GM21717 (cell line): ENCODE measurements around the gene RAB3B.
"Not testable (repeated sequence)": the region's sequence is repeated elsewhere in the genome, so short reads cannot be mapped to it uniquely, and the experiment has no call there.

Source experiments
- ATAC-seq: cut with Tn5 transposase; IDR thresholded peaks from one replicate; pipeline ENCODE4 v1.9.1; 2021; ENCODE audit warnings: mild to moderate bottlenecking, moderate library complexity; ENCODE audit not compliant: unreplicated experiment

Gene RAB3B

DNA sequence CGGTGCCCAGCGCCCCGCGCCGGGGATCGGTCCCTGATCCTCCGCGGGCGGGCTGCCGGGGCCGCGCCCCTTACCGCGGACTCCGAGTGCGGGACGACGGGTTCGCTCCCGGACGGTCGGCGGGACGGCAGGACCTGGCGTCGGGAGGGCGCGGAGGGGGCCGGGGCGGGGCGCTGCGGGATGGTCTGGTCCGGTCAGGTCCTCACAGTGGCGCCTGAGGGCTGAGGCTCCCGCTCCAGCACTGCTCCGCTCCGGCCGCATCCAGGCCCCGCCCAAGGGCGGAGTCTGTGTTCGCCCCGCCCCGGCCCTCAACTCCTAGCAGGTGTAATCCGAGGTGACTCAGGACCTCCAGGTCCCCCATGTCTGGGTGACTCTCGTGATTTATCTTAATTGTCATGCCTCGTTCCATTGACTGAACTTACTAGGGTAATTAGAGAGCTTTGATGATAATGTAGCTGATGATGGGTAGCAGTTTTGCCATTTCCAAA lies at the start of gene RAB3B:
Gene RAB3B (minus strand): TSS at position 223 of the 488 bp plus-strand sequence. CDS start 13,583 bp downstream, outside the sequence.
- ATAC-seq, result peak; percentile 79

GRCh38 chr1:52037909-52038308 lies 47.4 kb upstream of the RAB3B start:
- ATAC-seq, result no peak

DNA sequence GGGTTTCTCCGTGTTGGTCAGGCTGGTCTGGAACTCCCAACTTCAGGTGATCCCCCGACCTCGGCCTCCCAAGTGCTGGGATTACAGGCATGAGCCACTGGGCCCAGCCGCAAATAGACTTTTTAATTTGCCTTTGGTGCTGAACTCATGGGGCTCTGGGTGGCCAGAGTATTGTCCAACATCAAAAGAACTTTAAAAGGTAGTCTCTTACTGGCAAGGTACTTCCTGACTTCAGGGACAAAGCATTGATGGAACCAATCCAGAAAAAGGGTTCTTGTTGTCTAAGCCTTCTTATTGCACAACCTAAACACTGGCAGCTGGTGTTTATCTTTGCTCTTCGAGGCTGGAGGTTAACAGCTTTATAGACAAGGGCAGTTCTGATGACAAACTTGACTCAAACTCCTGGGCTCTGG lies 46.9 kb upstream of the RAB3B start:
- no peak for ATAC-seq

GRCh38 chr1:52034050-52034384 lies 43.5 kb upstream of the RAB3B start:
- ATAC-seq, result no peak

- ATAC-seq, result peak; percentile 88
Observed at GRCh38 chr1:52033190-52034049, 42.9 kb upstream of the RAB3B start, which contains the start of gene KTI12. Gene KTI12 (minus strand): TSS chr1:52033810. CDS start chr1:52033761, 49 bp downstream.

- ATAC-seq, result no peak
Observed at GRCh38 chr1:52032785-52033131, 42.3 kb upstream of the RAB3B start.

GRCh38 chr1:52032124-52032784 lies 41.8 kb upstream of the RAB3B start:
- no peak for ATAC-seq

DNA sequence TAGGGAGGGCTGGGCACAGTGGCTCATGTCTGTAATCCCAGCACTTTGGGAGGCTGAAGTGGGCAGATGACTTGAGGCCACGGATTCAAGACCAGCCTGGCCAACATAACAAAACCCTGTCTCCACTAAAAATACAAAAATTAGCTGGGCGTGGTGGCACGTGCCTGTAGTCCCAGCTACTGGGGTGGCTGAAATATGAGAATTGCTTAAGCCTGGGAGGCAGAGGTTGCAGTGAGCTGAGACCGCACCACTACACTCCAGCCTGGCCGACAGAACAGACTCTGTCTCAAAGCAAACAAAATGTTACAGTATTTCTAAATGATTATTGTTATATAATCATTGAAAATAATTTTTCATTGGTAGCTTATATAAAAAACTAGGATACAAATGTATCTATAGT lies 38.3 kb upstream of the RAB3B start:
- ATAC-seq, result not testable (repeated sequence)

GRCh38 chr1:52028328-52028727 lies 37.8 kb upstream of the RAB3B start:
- ATAC-seq, result no peak

- ATAC-seq, result no peak
Observed at GRCh38 chr1:52026278-52026677, 35.8 kb upstream of the RAB3B start.

- no peak for ATAC-seq
Observed at GRCh38 chr1:52022133-52022532, 31.6 kb upstream of the RAB3B start.

GRCh38 chr1:52008071-52008809 lies 17.7 kb upstream of the RAB3B start:
- ATAC-seq, result no peak

GRCh38 chr1:52007215-52008002 lies 16.9 kb upstream of the RAB3B start:
- ATAC-seq, result no peak

- not testable (repeated sequence) for ATAC-seq
Observed at GRCh38 chr1:52006081-52006553, 15.6 kb upstream of the RAB3B start.

DNA sequence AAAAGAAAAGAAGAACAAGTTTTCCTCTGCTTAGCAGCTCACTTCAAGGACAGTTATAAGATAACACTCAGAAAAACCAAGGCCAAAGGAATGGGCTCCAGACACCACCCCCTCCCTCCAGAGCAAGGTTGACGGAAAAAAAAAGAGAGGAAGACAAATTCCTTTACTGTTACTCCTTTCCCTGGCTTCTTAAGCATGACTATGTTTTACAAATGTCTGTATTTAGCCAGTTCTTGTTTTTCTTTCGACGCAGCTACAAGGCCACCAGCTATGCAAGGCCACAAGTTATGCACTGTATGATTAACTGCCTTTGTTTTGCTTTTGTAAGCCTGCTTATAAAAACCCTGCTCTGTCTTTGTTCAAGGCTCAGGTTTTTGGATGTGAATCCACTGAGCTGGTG lies 15.0 kb upstream of the RAB3B start:
- ATAC-seq, result not testable (repeated sequence)

- no peak for ATAC-seq
Observed at GRCh38 chr1:52003877-52004276, 13.4 kb upstream of the RAB3B start.

DNA sequence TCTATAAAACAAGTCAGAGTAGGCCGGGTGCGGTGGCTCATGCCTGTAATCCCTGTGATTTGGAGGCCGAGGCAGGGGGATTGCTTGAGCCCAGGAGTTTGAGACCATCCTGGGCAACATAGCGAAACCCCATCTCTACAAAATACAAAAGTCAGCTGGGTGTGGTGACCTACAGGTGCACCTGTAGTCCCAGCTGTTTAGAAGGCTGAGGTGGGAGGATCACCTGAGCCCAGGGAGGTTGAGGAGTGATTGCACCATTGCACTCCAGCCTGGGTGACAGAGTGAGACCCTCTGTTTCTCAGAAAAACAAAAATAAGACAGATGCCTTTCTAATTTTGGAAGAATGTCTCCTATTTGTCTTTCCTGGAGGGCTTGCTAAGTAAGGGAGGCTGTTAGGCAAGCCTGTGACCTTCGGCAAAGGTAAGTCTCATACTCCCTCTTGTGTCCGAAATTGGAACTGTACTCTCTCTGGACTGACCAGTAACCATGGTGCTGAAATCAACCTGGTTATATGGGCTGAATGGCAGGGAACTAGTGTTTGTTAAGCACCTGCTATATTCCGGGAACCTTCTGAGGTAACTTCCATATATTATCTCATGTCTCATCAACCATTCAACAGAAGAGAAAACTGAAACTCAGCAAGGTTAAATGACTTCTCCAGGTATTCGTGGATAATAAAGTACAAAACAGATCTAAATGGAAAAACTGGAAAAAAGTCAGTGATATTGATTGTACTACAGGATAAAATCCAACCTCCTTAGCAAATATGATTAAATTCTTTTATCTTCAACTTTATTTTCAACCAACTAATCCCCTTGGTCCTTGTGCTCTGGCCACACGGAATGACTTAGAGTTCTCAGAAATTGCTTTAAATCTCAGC lies 11.8 kb upstream of the RAB3B start:
- ATAC-seq, result peak; percentile 62

- no peak for ATAC-seq
Observed at GRCh38 chr1:51998701-51999100, 8.2 kb upstream of the RAB3B start.

GRCh38 chr1:51997974-51998382 lies 7.5 kb upstream of the RAB3B start:
- no peak for ATAC-seq
